Dermis microvascular lymphatic vessel endothelial cell (primary cell): Measurements from ENCODE around the gene PRR29. TPM values are rescaled to one million over a fixed set of nuclear protein-coding genes. Genes with fewer than 3 reads are reported as not detected.

ENCODE experiments used
- DNase-seq, 2 donors: peaks; one replicate each; pipeline versions ENCODE4 v3.0.0 to v3.0.0-alpha.2; 2010; ENCODE audit warnings: low read depth in 2 of 2
- total RNA-seq: library from RNA; depleted of rRNA; stranded (reverse); fragments of >200 nt; gene quantifications from 2 replicates; pipeline ENCODE4 v1.2.1, GENCODE V29; 2014

PRR29 gene
- total RNA-seq, 1 donor from 2014 or later = 0.51 TPM

GRCh38 chr17:64040206-64040605 lies 42.1 kb downstream of the PRR29 start:
- DNase-seq = no peak

GRCh38 chr17:64041912-64042311 lies 43.8 kb downstream of the PRR29 start:
- DNase-seq = no peak

DNA sequence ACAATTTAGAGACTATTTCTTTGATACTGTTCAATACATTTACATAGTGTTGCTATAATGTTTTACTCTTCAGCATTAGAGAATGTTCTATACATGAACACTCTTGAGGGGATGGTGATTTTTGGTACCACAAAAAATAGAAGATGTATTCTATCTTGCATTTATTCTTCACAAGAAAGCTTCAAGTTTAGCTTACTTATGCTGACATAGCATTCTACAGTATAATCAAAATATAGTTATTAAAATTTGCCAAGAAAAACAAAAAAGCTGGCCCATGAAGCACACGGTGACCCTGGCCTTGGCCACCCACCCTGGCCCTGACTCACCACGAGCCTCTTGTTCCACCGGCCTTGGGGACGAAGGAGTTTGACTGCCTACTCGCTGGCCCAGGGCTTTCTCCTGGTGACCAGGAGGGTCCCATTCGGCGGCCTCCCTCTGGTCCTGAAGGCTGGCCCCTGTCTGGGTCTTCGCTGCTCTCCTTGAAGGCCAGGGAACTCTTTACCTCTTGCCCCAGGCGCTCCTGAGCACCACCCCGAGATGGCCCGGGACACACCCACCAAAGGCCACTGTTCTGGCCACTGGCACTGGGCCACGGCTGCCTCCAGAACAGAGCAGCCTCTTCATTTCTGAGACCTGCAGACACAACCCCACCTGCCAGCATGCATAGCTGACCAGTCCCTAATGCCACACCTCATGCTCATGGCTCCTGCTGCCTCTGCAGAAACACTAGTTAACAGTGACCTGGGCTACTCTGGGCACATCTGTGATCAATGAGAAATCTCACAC lies 44.7 kb downstream of the PRR29 start:
- DNase-seq = no peak

GRCh38 chr17:64045176-64045575 lies 47.0 kb downstream of the PRR29 start:
- DNase-seq = no peak

DNA sequence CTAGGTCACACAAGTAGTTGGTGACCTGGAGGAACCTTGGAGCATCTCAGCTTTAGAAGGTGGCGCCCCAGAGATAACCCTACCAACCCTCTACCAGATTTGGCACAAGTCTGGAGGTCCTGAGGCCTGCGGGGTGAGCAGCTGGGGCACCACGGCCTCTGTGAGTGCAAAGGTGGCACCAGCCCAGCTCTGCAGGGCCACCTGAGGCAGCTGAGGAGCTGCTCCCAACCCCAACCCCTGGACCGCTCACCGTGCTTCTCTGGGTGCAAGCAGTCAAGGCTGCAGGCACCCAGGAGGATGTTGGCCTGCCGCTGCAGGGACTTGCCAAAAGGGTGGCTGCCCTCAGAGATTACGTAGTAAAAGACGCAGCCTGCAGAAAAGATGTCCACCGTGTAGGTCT lies 50.7 kb downstream of the PRR29 start:
- no peak for DNase-seq

- DNase-seq = peak; percentile 40 to 48
Measured at GRCh38 chr17:64051153-64051552, 53.0 kb downstream of the PRR29 start.

GRCh38 chr17:64053101-64053500 lies 55.0 kb downstream of the PRR29 start:
- no peak for DNase-seq

Other genes starting within 250 kb of the PRR29 start
- 65.2 and 98.9 TPM in 2 replicates for gene CCDC47, start 224.8 kb upstream of the PRR29 start, total RNA-seq
- gene DDX42, start 224.2 kb upstream of the PRR29 start, total RNA-seq = 36.1 and 61.3 TPM in 2 replicates
- gene PSMC5, start 170.9 kb upstream of the PRR29 start, total RNA-seq = 66.0 and 84.6 TPM in 2 replicates
- gene FTSJ3, start 170.7 kb upstream of the PRR29 start, total RNA-seq = 53.1 and 72.6 TPM in 2 replicates
- gene SMARCD2, start 155.7 kb upstream of the PRR29 start, total RNA-seq = 59.7 and 62.8 TPM in 2 replicates
- not detected in 2 replicates for gene CSH2, start 124.7 kb upstream of the PRR29 start, total RNA-seq
- not detected in 2 replicates for gene GH2, start 116.4 kb upstream of the PRR29 start, total RNA-seq
- not detected in 2 replicates for gene CSH1, start 101.8 kb upstream of the PRR29 start, total RNA-seq
- gene CSHL1, start 87.1 kb upstream of the PRR29 start, total RNA-seq = not detected in 2 replicates
- not detected in 2 replicates for gene GH1, start 79.5 kb upstream of the PRR29 start, total RNA-seq
- 0.51 and 3.0 TPM in 2 replicates for gene CD79B, start 66.0 kb upstream of the PRR29 start, total RNA-seq
- 0.13 TPM in 1 of 2 replicates, not detected in the other for gene SCN4A, start 25.4 kb upstream of the PRR29 start, total RNA-seq
- 220 and 251 TPM in 2 replicates for gene ICAM2, start 22.3 kb downstream of the PRR29 start, total RNA-seq
- 5.6 and 14.3 TPM in 2 replicates for gene ERN1, start 131.8 kb downstream of the PRR29 start, total RNA-seq